SKM-1 treated with dmso at 0.1 percent for 144 hours (cell line): Measurements from ENCODE around the gene MBD3L1.

ENCODE experiments used
- DNase-seq: peaks from one replicate; lab custom pipeline; 2025; ENCODE audit not compliant: unreplicated experiment; lab: John Stamatoyannopoulos, UW

The MBD3L1 gene

GRCh38 chr19:8880868-8881488 is 48.8 kb downstream of the MBD3L1 start:
- no peak for DNase-seq

- DNase-seq, result no peak
Observed at GRCh38 chr19:8881512-8881911, 49.3 kb downstream of the MBD3L1 start.

- no peak for DNase-seq
Observed at GRCh38 chr19:8884416-8884815, 52.2 kb downstream of the MBD3L1 start.

GRCh38 chr19:8887364-8887763 is 55.2 kb downstream of the MBD3L1 start:
- no peak for DNase-seq

GRCh38 chr19:8890260-8890659 is 58.1 kb downstream of the MBD3L1 start:
- DNase-seq, result no peak
